Measurements from ENCODE around the gene NUP205.
"Not testable (repeated sequence)": the region's sequence is repeated elsewhere in the genome, so short reads cannot be mapped to it uniquely, and the experiment has no call there.

The NUP205 gene

DNA sequence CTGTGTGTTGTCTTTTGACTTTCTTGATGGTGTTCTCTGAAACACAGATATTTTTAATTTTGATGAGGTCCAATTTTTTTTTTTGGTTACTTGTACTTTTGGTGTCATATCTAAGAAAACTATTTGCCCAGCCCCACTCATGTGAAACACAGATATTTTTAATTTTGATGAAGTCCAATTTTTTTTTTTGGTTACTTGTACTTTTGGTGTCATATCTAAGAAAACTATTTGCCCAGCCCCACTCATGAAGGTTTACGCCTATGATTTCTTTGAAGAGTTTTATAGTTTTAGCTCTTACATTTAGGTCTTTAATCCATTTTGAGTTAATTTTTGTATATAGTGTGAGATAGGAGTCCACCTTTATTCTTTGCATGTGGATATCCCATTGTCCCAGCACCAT, 109.9 kb downstream of the NUP205 start:
- not testable (repeated sequence) for DNase-seq (ENCODE audit: low spot score)

- DNase-seq (ENCODE audit: low spot score): not testable (repeated sequence)
Observed at GRCh38 chr7:135668852-135669395, 111.2 kb downstream of the NUP205 start.

- DNase-seq (ENCODE audit: low spot score): no peak
Observed at GRCh38 chr7:135669774-135670173, 112.1 kb downstream of the NUP205 start.

GRCh38 chr7:135670179-135670578, 112.5 kb downstream of the NUP205 start:
- DNase-seq (ENCODE audit: low spot score): peak; percentile 44

DNA sequence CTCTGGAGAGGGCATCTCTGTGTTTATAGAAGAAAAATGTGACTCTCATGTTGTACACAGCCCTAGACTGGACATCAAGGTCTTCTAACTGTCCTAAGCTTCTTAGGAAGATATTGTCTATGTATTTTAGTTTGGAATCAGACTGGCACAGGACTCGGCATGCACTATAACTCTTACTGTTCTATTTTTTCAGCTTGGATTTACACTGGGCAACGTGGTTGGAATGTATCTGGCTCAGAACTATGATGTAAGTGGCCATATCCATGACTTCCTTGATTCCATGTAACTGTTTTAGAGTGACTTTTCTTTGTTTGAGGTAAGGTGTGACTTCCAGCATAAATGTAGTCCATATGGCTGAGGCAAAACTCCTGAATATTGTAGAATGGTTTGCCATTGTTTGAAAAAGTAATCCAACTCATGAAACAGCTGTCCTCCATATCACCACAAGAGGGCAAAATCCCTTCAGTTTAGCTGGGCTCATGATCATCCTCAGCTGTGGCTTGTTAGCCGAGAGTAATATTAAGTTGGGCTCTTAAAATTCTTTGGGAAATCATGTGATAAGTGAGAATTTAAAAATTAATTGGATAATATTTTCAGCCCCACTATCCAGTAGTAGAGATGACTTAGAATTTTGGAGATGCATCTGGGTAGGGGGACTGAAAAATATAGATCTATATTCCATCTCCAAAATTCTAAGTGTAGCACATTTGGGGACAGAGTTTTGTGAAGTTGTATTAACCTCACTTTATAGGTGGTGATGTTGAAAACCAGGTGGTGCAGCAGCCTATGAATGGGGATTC, 115.0 kb downstream of the NUP205 start:
- DNase-seq (ENCODE audit: low spot score): peak; percentile 64

GRCh38 chr7:135673360-135673706, 115.6 kb downstream of the NUP205 start:
- no peak for DNase-seq (ENCODE audit: low spot score)

DNA sequence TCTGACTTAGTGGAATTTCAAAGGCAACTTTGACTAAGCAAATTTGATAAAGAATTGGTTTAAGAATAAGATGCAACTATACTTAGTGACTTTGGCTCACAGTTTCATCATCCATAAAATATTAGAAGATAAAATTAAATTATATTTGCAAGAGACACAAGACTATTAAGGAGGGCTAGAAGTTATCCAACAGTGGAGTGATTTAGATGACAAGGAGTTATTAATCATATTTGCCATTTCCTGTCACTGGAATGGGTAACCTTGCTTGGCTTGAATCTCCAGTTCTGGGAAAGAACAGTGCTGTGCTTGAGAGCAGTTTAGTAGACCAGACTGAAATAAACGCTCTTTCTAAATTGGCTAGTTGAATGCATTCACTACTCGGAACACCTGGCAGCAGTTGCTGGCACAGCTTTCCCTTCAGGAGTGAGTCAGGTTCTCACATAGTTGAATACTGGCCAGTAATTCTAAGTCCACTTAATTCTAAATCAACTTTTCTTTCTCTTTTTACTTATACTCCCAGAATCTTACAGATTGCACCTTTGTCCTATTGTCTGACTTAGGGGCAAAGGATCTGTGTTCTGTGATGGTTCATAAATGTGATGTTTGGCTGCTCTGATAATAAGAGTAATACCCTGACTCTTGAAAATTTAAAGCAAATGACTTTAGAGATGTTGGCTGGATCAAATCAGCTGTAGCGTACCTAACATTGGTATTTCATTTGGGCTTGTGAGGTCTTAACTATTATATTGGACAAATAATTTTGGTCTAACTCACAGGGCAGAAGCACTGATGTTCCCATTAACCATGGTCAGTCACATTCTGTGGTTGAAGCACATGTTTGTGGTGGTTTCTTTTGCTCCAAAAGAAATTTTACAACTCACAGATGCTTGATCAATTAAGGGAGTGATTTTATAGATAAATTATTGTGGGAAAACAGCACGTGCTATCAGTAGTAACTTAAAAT, 121.2 kb downstream of the NUP205 start:
- no peak for DNase-seq (ENCODE audit: low spot score)

- DNase-seq (ENCODE audit: low spot score): no peak
Observed at GRCh38 chr7:135681762-135682161, 124.0 kb downstream of the NUP205 start.

DNA sequence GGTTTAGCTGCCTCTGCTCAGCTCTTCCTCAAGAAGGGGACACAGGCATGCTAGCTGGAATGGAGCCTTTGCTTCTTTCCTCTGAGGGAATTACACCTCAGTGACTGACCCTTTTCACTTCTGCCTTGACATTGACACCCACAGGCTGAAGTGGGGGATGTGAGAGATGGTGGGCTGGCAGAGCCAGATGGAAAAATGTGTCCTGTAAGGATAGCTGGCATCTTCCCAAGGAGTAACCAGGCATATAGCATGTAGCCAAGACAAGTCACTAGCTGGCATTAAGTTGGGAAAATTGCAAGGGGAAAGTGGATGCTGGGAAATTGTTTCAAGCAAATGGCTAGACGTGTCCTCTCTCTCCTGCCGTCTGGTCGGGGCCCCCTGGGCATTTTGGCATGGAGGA, 124.5 kb downstream of the NUP205 start:
- DNase-seq (ENCODE audit: low spot score): no peak

GRCh38 chr7:135683609-135684008, 125.9 kb downstream of the NUP205 start:
- DNase-seq (ENCODE audit: low spot score): no peak

DNA sequence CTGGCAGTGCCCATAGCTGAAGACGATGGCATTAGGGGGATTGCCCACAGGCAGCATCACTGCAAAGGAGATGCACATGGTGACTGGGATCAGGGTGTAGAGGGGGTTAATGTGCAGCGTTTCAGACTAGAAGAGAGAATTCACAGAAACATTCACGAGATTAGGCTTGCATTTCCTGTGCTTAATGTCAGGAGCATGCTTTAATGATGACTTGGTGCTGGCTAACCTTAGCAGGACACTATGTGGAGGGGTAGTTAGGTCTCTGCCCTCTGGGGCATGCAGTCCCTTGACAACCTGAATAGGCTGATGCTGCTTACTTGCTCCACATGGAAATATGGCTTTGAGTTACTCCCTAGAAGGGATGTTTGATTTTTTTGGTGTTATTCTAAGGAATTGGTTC, 126.4 kb downstream of the NUP205 start:
- peak; percentile 36 for DNase-seq (ENCODE audit: low spot score)

GRCh38 chr7:135684699-135685098, 127.0 kb downstream of the NUP205 start:
- DNase-seq (ENCODE audit: low spot score): no peak

DNA sequence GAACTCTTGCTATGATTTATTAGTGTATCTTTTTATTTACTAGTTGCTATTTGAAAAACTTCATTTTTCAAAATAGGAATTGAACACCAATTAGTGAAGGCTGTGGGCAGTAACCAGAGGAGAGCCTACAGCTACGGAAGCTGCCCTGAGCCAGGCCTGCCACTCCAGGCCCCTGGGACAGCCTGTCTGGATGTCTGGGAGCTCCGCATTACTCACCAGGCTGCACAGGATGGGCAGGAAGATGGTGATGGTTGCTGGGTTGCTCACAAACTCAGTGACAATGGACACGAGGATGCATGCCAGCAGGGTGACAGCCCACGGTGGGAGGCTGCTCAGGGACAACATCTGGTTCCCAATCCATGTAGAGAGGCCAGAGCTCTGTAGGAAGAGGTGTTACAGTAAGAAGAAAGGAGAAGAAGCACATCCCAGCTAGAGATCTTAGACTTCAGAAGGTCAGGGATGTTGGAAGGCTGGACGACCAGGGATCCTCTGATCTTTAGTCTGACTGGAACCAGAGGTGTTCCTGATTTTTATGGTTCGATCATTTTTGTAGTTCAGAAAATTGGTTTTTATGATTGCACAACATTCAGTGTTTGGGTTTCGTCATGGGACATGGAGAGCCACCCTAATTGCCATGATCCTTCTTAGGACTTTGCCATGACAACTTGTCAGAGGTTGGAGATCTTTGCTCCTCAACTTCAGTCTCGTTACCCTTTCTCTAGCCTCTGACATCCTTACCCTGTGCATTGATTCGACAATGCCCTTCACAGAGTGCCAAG, 127.8 kb downstream of the NUP205 start:
- peak; percentile 54 for DNase-seq (ENCODE audit: low spot score)

DNA sequence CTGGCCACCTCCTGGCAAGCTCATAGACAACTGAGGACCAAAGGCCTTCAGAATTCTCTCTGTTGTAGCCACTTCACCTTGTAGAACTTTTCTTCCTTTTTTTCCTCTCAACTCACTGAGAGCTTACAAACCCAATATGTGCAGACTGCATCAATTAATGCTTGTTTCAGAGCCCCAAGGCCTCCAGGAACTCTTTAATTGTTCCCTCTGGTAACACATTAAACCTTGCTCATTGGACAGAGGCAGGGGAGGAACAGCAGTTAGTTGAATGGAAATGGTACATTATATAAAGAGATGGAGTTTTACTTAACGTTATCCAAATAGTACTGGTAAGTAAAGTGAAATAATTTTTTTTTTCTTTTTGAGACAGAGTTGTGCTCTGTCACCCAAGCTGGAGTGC, 129.7 kb downstream of the NUP205 start:
- no peak for DNase-seq (ENCODE audit: low spot score)

DNA sequence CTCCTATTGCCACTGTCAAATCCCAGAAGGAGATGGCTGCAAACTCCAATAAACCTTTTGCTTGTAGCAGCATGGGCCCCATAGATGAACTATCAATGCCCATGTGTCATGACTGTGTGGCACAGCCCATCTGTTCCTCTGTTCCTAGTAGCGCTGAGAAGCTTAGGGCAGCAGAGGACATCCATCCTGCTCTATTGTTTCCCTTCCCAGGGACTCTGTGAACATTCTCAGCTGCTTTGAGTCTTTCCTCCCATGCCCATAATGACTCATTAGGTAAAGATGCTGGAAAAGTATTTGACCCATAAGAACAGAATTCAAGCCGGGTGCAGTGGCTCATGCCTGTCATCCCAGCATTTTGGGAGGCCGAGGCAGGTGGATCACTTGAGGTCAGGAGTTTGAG, 132.8 kb downstream of the NUP205 start:
- peak; percentile 77 for DNase-seq (ENCODE audit: low spot score)

- DNase-seq (ENCODE audit: low spot score): no peak
Observed at GRCh38 chr7:135692055-135692454, 134.3 kb downstream of the NUP205 start.

- DNase-seq (ENCODE audit: low spot score): not testable (repeated sequence)
Observed at GRCh38 chr7:135692606-135693005, 134.9 kb downstream of the NUP205 start.

- no peak for DNase-seq (ENCODE audit: low spot score)
Observed at GRCh38 chr7:135693558-135693957, 135.8 kb downstream of the NUP205 start.

DNA sequence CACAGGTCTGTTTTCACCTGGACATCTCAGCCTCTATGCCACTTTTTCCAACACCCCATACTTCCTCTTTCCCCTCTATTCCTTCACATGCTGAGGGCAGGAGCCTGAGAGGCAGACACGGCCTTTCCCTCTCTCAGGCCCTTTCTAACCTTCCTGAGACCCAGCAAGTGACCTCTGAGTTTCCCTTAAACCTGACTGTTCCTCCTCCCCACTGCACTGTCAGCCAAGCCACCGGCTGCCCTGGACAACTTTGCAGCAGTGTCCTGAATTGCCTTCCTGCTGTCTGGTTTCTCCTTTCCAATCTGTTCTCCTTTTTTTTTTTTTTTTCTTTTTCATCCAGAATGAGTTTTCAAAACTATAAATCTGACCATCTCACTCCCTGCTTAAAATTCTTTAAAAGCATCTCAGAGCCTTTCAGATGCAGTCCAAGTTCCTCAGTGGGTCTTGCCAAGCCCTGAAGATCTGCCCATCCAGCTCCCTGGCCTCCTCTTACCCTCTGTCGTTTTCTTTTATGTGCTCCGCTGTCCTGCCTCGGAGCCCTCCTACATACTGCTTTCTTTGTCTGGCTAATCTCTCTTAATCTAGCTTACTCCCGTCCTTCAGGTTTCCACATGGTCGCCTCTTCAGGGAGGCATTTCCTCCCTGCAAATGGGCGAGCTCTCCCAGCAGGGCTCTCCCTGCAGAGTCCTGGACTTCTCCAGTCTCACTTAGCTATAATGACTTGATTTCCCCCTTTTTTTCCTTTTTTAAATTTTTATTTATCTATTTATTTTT, 139.7 kb downstream of the NUP205 start:
- no peak for DNase-seq (ENCODE audit: low spot score)

All from hepatic stellate cell (primary cell).